ENCODE data around the gene LSAMP. TPM values are rescaled to one million over a fixed set of nuclear protein-coding genes. Genes with fewer than 3 reads are reported as not detected.

LSAMP gene
- total RNA-seq, 1 experiment from 2014 or later = 0.90 TPM

DNA sequence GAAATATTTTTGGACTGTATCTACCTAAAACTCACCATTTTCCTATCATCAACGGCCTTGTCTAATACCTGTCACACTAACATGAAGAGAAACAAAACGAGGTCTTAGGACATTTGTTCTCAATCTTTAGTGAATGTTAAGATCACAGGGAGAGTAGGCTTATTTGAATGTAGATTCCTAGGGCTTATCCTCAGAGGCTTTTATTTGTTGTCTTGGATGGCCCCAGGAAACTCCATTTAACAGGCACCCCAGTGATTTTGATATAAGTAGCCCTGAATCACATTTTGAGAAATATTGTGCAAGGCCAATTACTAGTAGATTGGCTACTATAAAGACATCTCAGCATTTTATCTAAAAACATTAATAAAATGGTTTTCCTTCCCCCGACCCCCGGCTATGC is 454.6 kb downstream of the LSAMP start:
- Mint-ChIP-seq H3K9me3 (no peaks in the 10 kb centered on the region), H3K36me3 (ENCODE audit: insufficient read depth in 1 of 3, low read depth in 3 of 3) (no peaks in the 10 kb centered on the region), H3K4me1 (peaks cover 34 to 39% of the 10 kb centered on the region in 2 experiments), H3K27ac (peak overlapping the region in 1 of 3 experiments; percentile 49; a peak in 1 of 7 replicates), H3K27me3 (ENCODE audit: low read depth) (peaks cover 4% of the 10 kb centered on the region; the same call in 1 of the 2 replicates), H3K4me3 (no peak overlapping the region)
- Histone ChIP-seq H4K20me1 (ENCODE audit: control insufficient read depth, insufficient read depth, insufficient read length) (no peaks in the 10 kb centered on the region), H2BK5ac (ENCODE audit: insufficient read length, low read length) (no peak overlapping the region), H3K56ac (ENCODE audit: insufficient read length, low read depth, low read length) (no peak overlapping the region), H3K4ac (ENCODE audit: low read depth, low read length) (no peak overlapping the region), H3K27ac (ENCODE audit: insufficient read length, low read depth, low read length) (no peak overlapping the region), H2BK20ac (ENCODE audit: low read depth, low read length, poor library complexity, severe bottlenecking) (no peak overlapping the region), H3K18ac (ENCODE audit: insufficient read length, low read depth, low read length) (no peak overlapping the region), H3K79me2 (ENCODE audit: insufficient read depth, low read length) (no peaks in the 10 kb centered on the region), H4K8ac (replicated peaks; ENCODE audit: insufficient read length, low read depth, low read length) (no peak overlapping the region), H4K91ac (ENCODE audit: insufficient read length, low read depth, low read length) (no peak overlapping the region), H2AFZ (ENCODE audit: low read length) (no peak overlapping the region), H3K14ac (ENCODE audit: insufficient read depth, low read length) (no peak overlapping the region), H3T11ph (ENCODE audit: low read length) (no peak overlapping the region), H2AK5ac (ENCODE audit: insufficient read length, low read length) (no peak overlapping the region), H3K9me3 (ENCODE audit: control insufficient read depth, low read depth, low read length) (no peaks in the 10 kb centered on the region), H3K23ac (ENCODE audit: insufficient read length, low read depth, low read length) (no peak overlapping the region), H3K79me1 (ENCODE audit: insufficient read depth, low read depth, low read length, poor library complexity, severe bottlenecking) (no peaks in the 10 kb centered on the region), H2BK15ac (ENCODE audit: low read depth, low read length) (no peak overlapping the region), H2BK120ac (ENCODE audit: low read depth, low read length, poor library complexity, severe bottlenecking) (no peak overlapping the region), H3K23me2 (ENCODE audit: insufficient read length, low read depth, low read length, poor library complexity, severe bottlenecking) (no peaks in the 10 kb centered on the region), H3K27me3 (ENCODE audit: insufficient read depth, low read length) (no peaks in the 10 kb centered on the region), H3K4me2 (ENCODE audit: insufficient read depth, insufficient read length, low read length) (no peak overlapping the region), H4K5ac (ENCODE audit: insufficient read length, low read depth, low read length) (no peak overlapping the region), H2BK12ac (ENCODE audit: insufficient read length, low read depth, low read length) (no peak overlapping the region), H3K4me1 (ENCODE audit: insufficient read depth, low read length) (0 out of 2 replicates have a peak, but pooled peaks cover 2% of the 10 kb centered on the region), H3K9ac (ENCODE audit: extremely low read depth, insufficient read length, low read length) (no peak overlapping the region)
- no peak for DNase-seq
- TF ChIP-seq, protein P1, sequence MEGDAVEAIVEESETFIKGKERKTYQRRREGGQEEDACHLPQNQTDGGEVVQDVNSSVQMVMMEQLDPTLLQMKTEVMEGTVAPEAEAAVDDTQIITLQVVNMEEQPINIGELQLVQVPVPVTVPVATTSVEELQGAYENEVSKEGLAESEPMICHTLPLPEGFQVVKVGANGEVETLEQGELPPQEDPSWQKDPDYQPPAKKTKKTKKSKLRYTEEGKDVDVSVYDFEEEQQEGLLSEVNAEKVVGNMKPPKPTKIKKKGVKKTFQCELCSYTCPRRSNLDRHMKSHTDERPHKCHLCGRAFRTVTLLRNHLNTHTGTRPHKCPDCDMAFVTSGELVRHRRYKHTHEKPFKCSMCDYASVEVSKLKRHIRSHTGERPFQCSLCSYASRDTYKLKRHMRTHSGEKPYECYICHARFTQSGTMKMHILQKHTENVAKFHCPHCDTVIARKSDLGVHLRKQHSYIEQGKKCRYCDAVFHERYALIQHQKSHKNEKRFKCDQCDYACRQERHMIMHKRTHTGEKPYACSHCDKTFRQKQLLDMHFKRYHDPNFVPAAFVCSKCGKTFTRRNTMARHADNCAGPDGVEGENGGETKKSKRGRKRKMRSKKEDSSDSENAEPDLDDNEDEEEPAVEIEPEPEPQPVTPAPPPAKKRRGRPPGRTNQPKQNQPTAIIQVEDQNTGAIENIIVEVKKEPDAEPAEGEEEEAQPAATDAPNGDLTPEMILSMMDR (conservative IDR thresholded peaks at IDR 0.05) = no peak
- no CpG with 5 or more reads among the region's 4 CpGs for WGBS (ENCODE audit: extremely low coverage, insufficient read length, low lambda C conversion rate)
